PC-3 (cell line): ENCODE results near the gene PTGER3. TPM values are rescaled to one million over a fixed set of nuclear protein-coding genes. Genes with fewer than 3 reads are reported as not detected.

ENCODE experiments used
- ATAC-seq: fragments of 200-7000 bp; cut with Tn5 transposase; 2 replicates; pipeline ENCODE4 v1.9.1; 2020; ENCODE audit warnings: mild to moderate bottlenecking, moderate library complexity
- BruUV-seq: library from RNA; stranded (reverse); fragments of 400-500 nt; replicated peaks from 2 replicates; lab custom pipeline; 2021; lab: Mats Ljungman, UMichigan
- CTCF ChIA-PET: fragments of 300-600 bp; sonication (Branson Sonifier 250); formaldehyde crosslinking; loops from one replicate; lab custom pipeline; 2022; ENCODE audit warnings: antibody characterized with exemption; lab: Charles Lee
- POLR2A ChIA-PET: fragments of 300-600 bp; sonication (Branson Sonifier 250); formaldehyde crosslinking; loops from one replicate; lab custom pipeline; 2022; ENCODE audit warnings: antibody characterized with exemption; ENCODE audit not compliant: unreplicated experiment; lab: Charles Lee
- DNase-seq: peaks from one replicate; pipeline ENCODE4 v3.0.0-alpha.2; 2015
- H2AFZ ChIP-seq: fragments of 300-600 bp; sonication (generic); 2 replicates; pipeline ENCODE4 v1.6.0; 2016; ENCODE audit warnings: antibody characterized with exemption, low read length
- H3F3A ChIP-seq: fragments of 300-600 bp; sonication (generic); one replicate; pipeline ENCODE4 v1.6.0; 2017; ENCODE audit warnings: antibody characterized with exemption, low read length, control low read depth, mild to moderate bottlenecking; ENCODE audit not compliant: unreplicated experiment
- H3K27ac ChIP-seq: fragments of 300-600 bp; sonication (generic); 2 replicates; pipeline ENCODE4 v1.5.1; 2016; ENCODE audit warnings: mild to moderate bottlenecking, low read length
- H3K27me3 ChIP-seq: fragments of 300-600 bp; sonication (generic); 2 replicates; pipeline ENCODE4 v1.6.1; 2016; ENCODE audit warnings: low read length, mixed read lengths
- H3K36me3 ChIP-seq: fragments of 300-600 bp; sonication (generic); 2 replicates; pipeline ENCODE4 v1.6.1; 2016; ENCODE audit warnings: low read depth, mixed run types, low read length, mixed read lengths
- H3K4me1 ChIP-seq: fragments of 300-600 bp; sonication (generic); 2 replicates; pipeline ENCODE4 v1.5.1; 2016; ENCODE audit warnings: low read length; ENCODE audit not compliant: insufficient read depth
- H3K4me2 ChIP-seq: fragments of 300-600 bp; sonication (generic); 2 replicates; pipeline ENCODE4 v1.6.0; 2016; ENCODE audit warnings: low read length
- H3K4me3 ChIP-seq: fragments of 300-600 bp; sonication (generic); 2 replicates; pipeline ENCODE4 v1.5.1; 2016; ENCODE audit warnings: mild to moderate bottlenecking, low read length, mixed read lengths
- H3K79me2 ChIP-seq: fragments of 300-600 bp; sonication (generic); 2 replicates; pipeline ENCODE4 v1.6.1; 2017; ENCODE audit warnings: low read length, mixed read lengths
- H3K9ac ChIP-seq: fragments of 300-600 bp; sonication (generic); 2 replicates; pipeline ENCODE4 v1.6.0; 2016; ENCODE audit warnings: mild to moderate bottlenecking, low read length
- H3K9me2 ChIP-seq: fragments of 300-600 bp; sonication (generic); replicated peaks from 2 replicates; pipeline ENCODE4 v1.6.1; 2016; ENCODE audit warnings: mixed run types, low read length, mixed read lengths
- H3K9me3 ChIP-seq: fragments of 300-600 bp; sonication (generic); 2 replicates; pipeline ENCODE4 v1.6.1; 2016; ENCODE audit warnings: low read length, mixed read lengths
- H4K20me1 ChIP-seq: fragments of 300-600 bp; sonication (generic); 2 replicates; pipeline ENCODE4 v1.6.1; 2016; ENCODE audit warnings: low read length, mixed read lengths
- EZH2 ChIP-seq: fragments of 300-600 bp; sonication (generic); IDR thresholded peaks from one replicate; pipeline ENCODE4 v1.6.1; 2017; ENCODE audit warnings: antibody characterized with exemption, mild to moderate bottlenecking, low read length; ENCODE audit not compliant: unreplicated experiment
- EZH2phosphoT487 ChIP-seq: fragments of 300-600 bp; sonication (generic); IDR thresholded peaks from 2 replicates; pipeline ENCODE4 v1.6.1; 2018; ENCODE audit warnings: mild to moderate bottlenecking, antibody characterized with exemption, low read length, borderline replicate concordance
- intact Hi-C: fragments of 100-400 bp; cut with micrococcal nuclease; formaldehyde crosslinking; loops from 2 replicates; pipeline ENCODE4 v1.9.0; 2023
- total RNA-seq: library from RNA; depleted of rRNA; stranded (reverse); fragments of >200 nt; gene quantifications from 2 replicates; pipeline ENCODE4 v1.2.3, GENCODE V29; 2014
- TF ChIP-seq, protein P1 (sequence below): fragments of 300-600 bp; sonication (generic); conservative IDR thresholded peaks from 2 replicates; pipeline ENCODE4 v1.5.1; 2017; ENCODE audit warnings: antibody characterized with exemption, low read depth, mild to moderate bottlenecking, low read length

PTGER3 gene
- total RNA-seq, 1 experiment from 2014 or later, result 0.11 TPM

DNA sequence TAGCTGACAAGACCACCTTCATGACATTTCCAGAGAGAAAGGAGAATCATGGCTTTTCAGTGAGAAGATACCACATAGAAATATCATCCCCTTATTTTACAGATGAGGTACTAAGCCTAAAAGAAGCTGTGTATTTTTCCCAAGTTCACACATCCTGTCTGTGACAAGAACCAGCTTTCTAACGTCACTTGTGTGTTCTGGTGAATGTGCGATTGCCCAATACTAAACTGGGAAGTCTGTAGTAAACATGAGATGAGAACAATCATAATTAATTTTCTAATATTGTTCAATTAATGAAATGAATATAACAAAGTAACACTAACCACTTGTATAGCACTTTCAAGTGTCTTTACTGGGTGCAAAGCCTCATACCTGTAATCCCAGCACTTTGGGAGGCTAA lies 46.0 kb downstream of the PTGER3 start:
- no peaks in the 10 kb centered on the region for H3K4me1 ChIP-seq
- H3K4me3 ChIP-seq, result no peak overlapping the region
- H4K20me1 ChIP-seq, result no peaks in the 10 kb centered on the region
- intact Hi-C loops, result no loop called here
- ChIA-PET CTCF (no interaction called here), POLR2A (interaction anchor here (0.6 kb wide), 1 partner anchor 453 kb away, joined by 6 read pairs; no protein-coding TSS in a partner anchor)
- TF ChIP-seq, protein P1, sequence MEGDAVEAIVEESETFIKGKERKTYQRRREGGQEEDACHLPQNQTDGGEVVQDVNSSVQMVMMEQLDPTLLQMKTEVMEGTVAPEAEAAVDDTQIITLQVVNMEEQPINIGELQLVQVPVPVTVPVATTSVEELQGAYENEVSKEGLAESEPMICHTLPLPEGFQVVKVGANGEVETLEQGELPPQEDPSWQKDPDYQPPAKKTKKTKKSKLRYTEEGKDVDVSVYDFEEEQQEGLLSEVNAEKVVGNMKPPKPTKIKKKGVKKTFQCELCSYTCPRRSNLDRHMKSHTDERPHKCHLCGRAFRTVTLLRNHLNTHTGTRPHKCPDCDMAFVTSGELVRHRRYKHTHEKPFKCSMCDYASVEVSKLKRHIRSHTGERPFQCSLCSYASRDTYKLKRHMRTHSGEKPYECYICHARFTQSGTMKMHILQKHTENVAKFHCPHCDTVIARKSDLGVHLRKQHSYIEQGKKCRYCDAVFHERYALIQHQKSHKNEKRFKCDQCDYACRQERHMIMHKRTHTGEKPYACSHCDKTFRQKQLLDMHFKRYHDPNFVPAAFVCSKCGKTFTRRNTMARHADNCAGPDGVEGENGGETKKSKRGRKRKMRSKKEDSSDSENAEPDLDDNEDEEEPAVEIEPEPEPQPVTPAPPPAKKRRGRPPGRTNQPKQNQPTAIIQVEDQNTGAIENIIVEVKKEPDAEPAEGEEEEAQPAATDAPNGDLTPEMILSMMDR, result no peak
- no peak for TF ChIP-seq EZH2phosphoT487
- no peak for TF ChIP-seq EZH2
- H3K27ac ChIP-seq, result no peak overlapping the region
- DNase-seq (no peak), ATAC-seq (no peak)
- H3F3A ChIP-seq, result no peaks in the 10 kb centered on the region
- H3K27me3 ChIP-seq, result peaks cover 69% of the 10 kb centered on the region
- H3K4me2 ChIP-seq, result no peak overlapping the region
- BruUV-seq, result no TSS peak
- H3K9ac ChIP-seq, result no peak overlapping the region
- no peaks in the 10 kb centered on the region for H3K9me3 ChIP-seq
- H3K36me3 ChIP-seq, result no peaks in the 10 kb centered on the region
- no peak overlapping the region for H2AFZ ChIP-seq
- H3K79me2 ChIP-seq, result no peaks in the 10 kb centered on the region
- H3K9me2 ChIP-seq, result no peaks in the 10 kb centered on the region

DNA sequence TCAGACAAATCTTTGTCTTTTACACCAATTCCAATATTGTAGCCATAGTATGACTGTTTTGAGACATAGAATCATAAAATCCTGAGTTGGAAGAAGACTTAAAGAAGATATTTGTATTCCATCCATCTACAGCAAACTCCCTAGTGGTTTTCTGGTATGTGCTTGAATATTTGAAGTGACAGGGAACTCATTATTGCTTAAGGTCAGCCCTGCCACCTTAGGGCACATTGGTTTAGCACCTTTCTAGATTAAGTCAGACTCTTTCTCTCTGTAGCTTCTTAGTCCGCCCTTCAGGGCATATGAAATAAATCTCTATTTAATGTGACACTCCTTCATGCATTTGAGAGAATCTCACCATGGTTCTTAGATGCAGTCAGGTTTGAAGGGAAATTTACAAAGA lies 49.8 kb downstream of the PTGER3 start:
- TF ChIP-seq EZH2, result no peak
- TF ChIP-seq, protein P1, result no peak
- TF ChIP-seq EZH2phosphoT487, result no peak
- intact Hi-C loops, result no loop called here
- peaks cover 59% of the 10 kb centered on the region for H3K27me3 ChIP-seq
- H4K20me1 ChIP-seq, result no peaks in the 10 kb centered on the region
- H2AFZ ChIP-seq, result no peak overlapping the region
- H3K4me1 ChIP-seq, result no peaks in the 10 kb centered on the region
- no peaks in the 10 kb centered on the region for H3K79me2 ChIP-seq
- no peaks in the 10 kb centered on the region for H3K9me2 ChIP-seq
- H3K9ac ChIP-seq, result no peak overlapping the region
- CTCF ChIA-PET, result no interaction called here
- H3F3A ChIP-seq, result no peaks in the 10 kb centered on the region
- no peaks in the 10 kb centered on the region for H3K36me3 ChIP-seq
- DNase-seq (no peak), ATAC-seq (no peak)
- no TSS peak for BruUV-seq
- H3K9me3 ChIP-seq, result no peaks in the 10 kb centered on the region
- no peak overlapping the region for H3K4me3 ChIP-seq
- POLR2A ChIA-PET, result no interaction called here
- no peak overlapping the region for H3K4me2 ChIP-seq
- no peak overlapping the region for H3K27ac ChIP-seq

DNA sequence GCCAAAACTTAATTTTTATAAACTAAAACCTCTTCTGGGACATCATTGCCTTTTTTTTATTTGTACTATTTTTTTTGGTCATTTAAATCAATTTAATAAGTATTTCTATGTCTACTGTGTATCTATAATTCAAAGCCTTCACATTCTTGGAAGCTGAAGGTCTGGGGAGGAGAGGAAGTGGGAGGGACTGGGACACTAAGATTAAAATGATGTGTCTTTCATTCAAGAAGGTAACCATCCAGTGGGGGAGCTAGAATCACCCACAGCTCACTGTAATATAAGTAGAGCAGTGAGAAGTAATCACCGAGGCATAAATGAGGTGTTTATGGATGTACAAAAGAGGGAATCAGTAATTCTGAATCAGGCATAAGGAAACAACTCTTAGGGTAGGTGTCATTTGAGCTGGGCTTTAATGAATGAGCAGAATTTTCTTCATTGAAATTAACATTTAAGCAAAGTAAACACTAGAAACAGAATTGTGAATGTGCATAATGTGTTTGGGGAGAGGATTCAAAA lies 52.8 kb downstream of the PTGER3 start:
- no peak for ATAC-seq
- no peak for DNase-seq
- H3K27ac ChIP-seq, result no peak overlapping the region
- no peaks in the 10 kb centered on the region for H4K20me1 ChIP-seq
- H3K4me3 ChIP-seq, result no peak overlapping the region
- no peaks in the 10 kb centered on the region for H3K9me2 ChIP-seq
- ChIA-PET CTCF (no interaction called here), POLR2A (no interaction called here)
- no peaks in the 10 kb centered on the region for H3K79me2 ChIP-seq
- no peak overlapping the region for H3K4me2 ChIP-seq
- no peak overlapping the region for H3K9ac ChIP-seq
- intact Hi-C loops, result no loop called here
- H3F3A ChIP-seq, result no peaks in the 10 kb centered on the region
- TF ChIP-seq EZH2phosphoT487 (no peak), EZH2 (no peak)
- TF ChIP-seq, protein P1, result no peak
- H2AFZ ChIP-seq, result no peak overlapping the region
- peaks cover 60% of the 10 kb centered on the region for H3K27me3 ChIP-seq
- no peaks in the 10 kb centered on the region for H3K36me3 ChIP-seq
- H3K9me3 ChIP-seq, result no peaks in the 10 kb centered on the region
- no peaks in the 10 kb centered on the region for H3K4me1 ChIP-seq
- BruUV-seq, result no TSS peak
